Neural progenitor cell (in vitro differentiated cells): ENCODE results near the gene BCHE. TPM values are rescaled to one million over a fixed set of nuclear protein-coding genes. Genes with fewer than 3 reads are reported as not detected.

Experiments
- DNase-seq: peaks from one replicate; pipeline ENCODE4 v3.0.0-alpha.2; 2016; ENCODE audit warnings: low spot score
- H2AFZ ChIP-seq: fragments of 200-600 bp; sonication (generic); replicated peaks from 2 replicates; pipeline ENCODE4 v1.6.1; 2016; ENCODE audit warnings: antibody characterized with exemption
- H3F3A ChIP-seq: fragments of 200-600 bp; sonication (generic); 2 replicates; pipeline ENCODE4 v1.6.1; 2016; ENCODE audit warnings: antibody characterized with exemption, low read depth
- H3K27ac ChIP-seq: fragments of 200-600 bp; sonication (generic); 2 replicates; pipeline ENCODE4 v1.5.1; 2016; ENCODE audit warnings: mild to moderate bottlenecking
- H3K27me3 ChIP-seq: fragments of 200-600 bp; sonication (generic); 2 replicates; pipeline ENCODE4 v1.6.1; 2016; ENCODE audit warnings: mild to moderate bottlenecking, moderate library complexity
- H3K36me3 ChIP-seq: fragments of 200-600 bp; sonication (generic); 2 replicates; pipeline ENCODE4 v1.5.1; 2016
- H3K4me1 ChIP-seq: fragments of 200-600 bp; sonication (generic); 2 replicates; pipeline ENCODE4 v1.6.1; 2016; ENCODE audit warnings: mixed run types
- H3K4me2 ChIP-seq: fragments of 200-600 bp; sonication (generic); 2 replicates; pipeline ENCODE4 v1.6.1; 2016
- H3K4me3 ChIP-seq: fragments of 200-600 bp; sonication (generic); 2 replicates; pipeline ENCODE4 v1.5.1; 2016
- H3K79me2 ChIP-seq: fragments of 200-600 bp; sonication (generic); 2 replicates; pipeline ENCODE4 v1.6.1; 2016; ENCODE audit warnings: low read depth
- H3K9ac ChIP-seq: fragments of 200-600 bp; sonication (generic); 2 replicates; pipeline ENCODE4 v1.6.1; 2016
- H3K9me3 ChIP-seq: fragments of 200-600 bp; sonication (generic); 2 replicates; pipeline ENCODE4 v1.5.1; 2016; ENCODE audit warnings: low read depth
- H4K20me1 ChIP-seq: fragments of 200-600 bp; sonication (generic); 2 replicates; pipeline ENCODE4 v1.6.1; 2016; ENCODE audit warnings: low read depth
- H3K27ac Mint-ChIP-seq: 3 replicates; pipeline ENCODE4 v1.8.0; 2021; ENCODE audit warnings: mixed read lengths
- H3K27me3 Mint-ChIP-seq: 2 replicates; pipeline ENCODE4 v1.8.0; 2022; ENCODE audit warnings: low read depth, mild to moderate bottlenecking, inconsistent platforms, moderate library complexity, mixed read lengths; ENCODE audit not compliant: insufficient read depth
- H3K36me3 Mint-ChIP-seq: 3 replicates; pipeline ENCODE4 v1.8.0; 2021; ENCODE audit warnings: mixed read lengths
- H3K4me1 Mint-ChIP-seq: 3 replicates; pipeline ENCODE4 v1.8.0; 2021; ENCODE audit warnings: mixed read lengths
- H3K4me3 Mint-ChIP-seq: 3 replicates; pipeline ENCODE4 v1.8.0; 2021; ENCODE audit warnings: mild to moderate bottlenecking, moderate library complexity, mixed read lengths
- H3K9me3 Mint-ChIP-seq: 3 replicates; pipeline ENCODE4 v1.8.0; 2020; ENCODE audit warnings: mixed read lengths
- EZH2 ChIP-seq: fragments of 200-600 bp; sonication (generic); IDR thresholded peaks from 2 replicates; pipeline ENCODE4 v1.6.1; 2017; ENCODE audit warnings: antibody characterized with exemption, mild to moderate bottlenecking, moderate library complexity
- EZH2phosphoT487 ChIP-seq: fragments of 200-600 bp; sonication (generic); IDR thresholded peaks from 2 replicates; pipeline ENCODE4 v1.6.1; 2017; ENCODE audit warnings: antibody characterized with exemption
- total RNA-seq: library from RNA; depleted of rRNA; stranded (reverse); fragments of >200 nt; gene quantifications from 2 replicates; pipeline ENCODE4 v1.2.3, GENCODE V29; 2015; ENCODE audit warnings: low replicate concordance
- TF ChIP-seq, protein P1 (sequence below): fragments of 200-600 bp; sonication (generic); IDR thresholded peaks from 2 replicates; pipeline ENCODE4 v1.5.1; 2017; ENCODE audit warnings: antibody characterized with exemption, mild to moderate bottlenecking

Gene BCHE
- total RNA-seq, 1 donor from 2014 or later, result 15.2 TPM

- H4K20me1 ChIP-seq, result no peaks in the 10 kb centered on the region
- Mint-ChIP-seq H3K27ac (no peak overlapping the region), H3K4me1 (peaks cover 5% of the 10 kb centered on the region), H3K36me3 (no peaks in the 10 kb centered on the region), H3K9me3 (no peaks in the 10 kb centered on the region), H3K4me3 (no peak overlapping the region), H3K27me3 (no peaks in the 10 kb centered on the region)
- TF ChIP-seq, protein P1, sequence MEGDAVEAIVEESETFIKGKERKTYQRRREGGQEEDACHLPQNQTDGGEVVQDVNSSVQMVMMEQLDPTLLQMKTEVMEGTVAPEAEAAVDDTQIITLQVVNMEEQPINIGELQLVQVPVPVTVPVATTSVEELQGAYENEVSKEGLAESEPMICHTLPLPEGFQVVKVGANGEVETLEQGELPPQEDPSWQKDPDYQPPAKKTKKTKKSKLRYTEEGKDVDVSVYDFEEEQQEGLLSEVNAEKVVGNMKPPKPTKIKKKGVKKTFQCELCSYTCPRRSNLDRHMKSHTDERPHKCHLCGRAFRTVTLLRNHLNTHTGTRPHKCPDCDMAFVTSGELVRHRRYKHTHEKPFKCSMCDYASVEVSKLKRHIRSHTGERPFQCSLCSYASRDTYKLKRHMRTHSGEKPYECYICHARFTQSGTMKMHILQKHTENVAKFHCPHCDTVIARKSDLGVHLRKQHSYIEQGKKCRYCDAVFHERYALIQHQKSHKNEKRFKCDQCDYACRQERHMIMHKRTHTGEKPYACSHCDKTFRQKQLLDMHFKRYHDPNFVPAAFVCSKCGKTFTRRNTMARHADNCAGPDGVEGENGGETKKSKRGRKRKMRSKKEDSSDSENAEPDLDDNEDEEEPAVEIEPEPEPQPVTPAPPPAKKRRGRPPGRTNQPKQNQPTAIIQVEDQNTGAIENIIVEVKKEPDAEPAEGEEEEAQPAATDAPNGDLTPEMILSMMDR, result no peak
- TF ChIP-seq EZH2 (no peak), EZH2phosphoT487 (no peak)
- no peaks in the 10 kb centered on the region for H3K4me1 ChIP-seq
- H2AFZ ChIP-seq, result no peak overlapping the region
- no peaks in the 10 kb centered on the region for H3K36me3 ChIP-seq
- no peak overlapping the region for H3K27ac ChIP-seq
- no peak overlapping the region for H3K4me2 ChIP-seq
- no peaks in the 10 kb centered on the region for H3K79me2 ChIP-seq
- H3K9ac ChIP-seq, result no peak overlapping the region
- no peaks in the 10 kb centered on the region for H3K9me3 ChIP-seq
- no peak for DNase-seq
- no peaks in the 10 kb centered on the region for H3K27me3 ChIP-seq
- no peaks in the 10 kb centered on the region for H3F3A ChIP-seq
- H3K4me3 ChIP-seq, result no peak overlapping the region
Measured at GRCh38 chr3:165855581-165855980, 18.4 kb upstream of the BCHE start.

- Histone ChIP-seq H2AFZ (peak overlapping the region; percentile 34), H3K79me2 (no peaks in the 10 kb centered on the region), H3K4me3 (no peak overlapping the region), H3K27ac (no peak overlapping the region), H3K4me1 (no peaks in the 10 kb centered on the region), H3F3A (no peaks in the 10 kb centered on the region), H4K20me1 (no peaks in the 10 kb centered on the region), H3K27me3 (no peaks in the 10 kb centered on the region), H3K9me3 (no peaks in the 10 kb centered on the region), H3K9ac (no peak overlapping the region), H3K4me2 (no peak overlapping the region), H3K36me3 (no peaks in the 10 kb centered on the region)
- peaks cover 5% of the 10 kb centered on the region for H3K4me1 Mint-ChIP-seq
- no peak for TF ChIP-seq EZH2
- TF ChIP-seq, protein P1, result peak; percentile 78
- no peaks in the 10 kb centered on the region for H3K36me3 Mint-ChIP-seq
- H3K4me3 Mint-ChIP-seq, result no peak overlapping the region
- no peaks in the 10 kb centered on the region for H3K9me3 Mint-ChIP-seq
- H3K27ac Mint-ChIP-seq, result no peak overlapping the region
- H3K27me3 Mint-ChIP-seq, result no peaks in the 10 kb centered on the region
- DNase-seq, result peak; percentile 38
Measured at GRCh38 chr3:165854696-165855095, 17.5 kb upstream of the BCHE start.

- no peak for TF ChIP-seq EZH2
- no peak for TF ChIP-seq EZH2phosphoT487
- TF ChIP-seq, protein P1, result no peak
- no peaks in the 10 kb centered on the region for H4K20me1 ChIP-seq
Measured at GRCh38 chr3:165852711-165853110, 15.5 kb upstream of the BCHE start.

More at GRCh38 chr3:165852711-165853110, 15.5 kb upstream of the BCHE start:
- Histone ChIP-seq H3K79me2 (no peaks in the 10 kb centered on the region), H3K4me3 (no peak overlapping the region), H3K9me3 (no peaks in the 10 kb centered on the region), H3K36me3 (no peaks in the 10 kb centered on the region), H3K27ac (no peak overlapping the region), H3K9ac (no peak overlapping the region), H3K4me2 (no peak overlapping the region), H3F3A (no peaks in the 10 kb centered on the region), H3K4me1 (no peaks in the 10 kb centered on the region), H2AFZ (no peak overlapping the region), H3K27me3 (no peaks in the 10 kb centered on the region)
- H3K4me1 Mint-ChIP-seq, result peaks cover 5% of the 10 kb centered on the region
- DNase-seq, result no peak
- H3K4me3 Mint-ChIP-seq, result no peak overlapping the region
- H3K27me3 Mint-ChIP-seq, result no peaks in the 10 kb centered on the region
- H3K36me3 Mint-ChIP-seq, result no peaks in the 10 kb centered on the region
- no peak overlapping the region for H3K27ac Mint-ChIP-seq
- no peaks in the 10 kb centered on the region for H3K9me3 Mint-ChIP-seq
